GM13977 (cell line): ENCODE results near the gene NKD1.

Experiments used
- DNase-seq: peaks from one replicate; pipeline ENCODE4 v3.0.0; 2012; ENCODE audit warnings: low spot score
- in situ Hi-C: fragments of 300-500 bp; cut with MboI; formaldehyde crosslinking; loops from one replicate; pipeline ENCODE4 v1.12.0; 2022; ENCODE audit warnings: low sequenced_read_pairs, low pct_unique_long_range_greater_than_20kb, mixed read lengths, inconsistent platforms; ENCODE audit not compliant: unreplicated experiment
- TF ChIP-seq, protein P1 (sequence below): IDR thresholded peaks from 2 replicates; pipeline ENCODE4 v1.5.1; 2012; ENCODE audit warnings: mild to moderate bottlenecking, control low read depth; ENCODE audit not compliant: insufficient read depth; ENCODE audit errors: extremely low read depth, missing control alignments

Gene NKD1

DNA sequence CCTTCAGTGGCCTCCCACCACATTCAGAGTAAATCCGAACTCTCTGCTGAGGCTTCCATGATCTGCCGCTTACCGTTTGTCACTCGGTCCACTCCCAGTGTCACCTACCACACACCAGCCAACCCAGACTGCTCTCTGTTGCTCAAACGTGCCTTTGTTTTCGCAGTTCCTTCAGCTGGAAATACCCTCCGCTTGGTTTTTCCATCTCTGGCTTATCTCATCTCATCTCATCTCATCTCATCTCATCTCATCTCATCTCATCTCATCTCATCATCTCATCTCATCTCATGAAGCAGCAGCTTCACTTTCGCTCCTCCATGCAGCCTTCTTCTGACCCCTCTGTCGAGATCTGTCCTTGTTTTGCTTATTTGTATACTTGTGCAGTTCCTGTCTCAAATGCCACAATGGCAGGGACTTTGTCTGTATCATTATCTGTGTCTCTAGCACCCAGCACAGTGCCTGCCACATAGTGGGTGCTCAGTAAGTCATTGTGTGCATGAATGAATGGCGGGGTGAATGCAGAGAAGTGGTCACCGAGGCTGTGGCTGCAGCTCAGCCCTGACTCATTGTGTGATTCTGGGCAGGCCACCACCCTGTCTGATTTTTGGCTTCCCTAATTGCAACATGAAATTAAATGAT is 136.7 kb downstream of the NKD1 start:
- DNase-seq, result no peak
- TF ChIP-seq, protein P1, sequence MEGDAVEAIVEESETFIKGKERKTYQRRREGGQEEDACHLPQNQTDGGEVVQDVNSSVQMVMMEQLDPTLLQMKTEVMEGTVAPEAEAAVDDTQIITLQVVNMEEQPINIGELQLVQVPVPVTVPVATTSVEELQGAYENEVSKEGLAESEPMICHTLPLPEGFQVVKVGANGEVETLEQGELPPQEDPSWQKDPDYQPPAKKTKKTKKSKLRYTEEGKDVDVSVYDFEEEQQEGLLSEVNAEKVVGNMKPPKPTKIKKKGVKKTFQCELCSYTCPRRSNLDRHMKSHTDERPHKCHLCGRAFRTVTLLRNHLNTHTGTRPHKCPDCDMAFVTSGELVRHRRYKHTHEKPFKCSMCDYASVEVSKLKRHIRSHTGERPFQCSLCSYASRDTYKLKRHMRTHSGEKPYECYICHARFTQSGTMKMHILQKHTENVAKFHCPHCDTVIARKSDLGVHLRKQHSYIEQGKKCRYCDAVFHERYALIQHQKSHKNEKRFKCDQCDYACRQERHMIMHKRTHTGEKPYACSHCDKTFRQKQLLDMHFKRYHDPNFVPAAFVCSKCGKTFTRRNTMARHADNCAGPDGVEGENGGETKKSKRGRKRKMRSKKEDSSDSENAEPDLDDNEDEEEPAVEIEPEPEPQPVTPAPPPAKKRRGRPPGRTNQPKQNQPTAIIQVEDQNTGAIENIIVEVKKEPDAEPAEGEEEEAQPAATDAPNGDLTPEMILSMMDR, result no peak
- in situ Hi-C loops, result no loop called here

DNA sequence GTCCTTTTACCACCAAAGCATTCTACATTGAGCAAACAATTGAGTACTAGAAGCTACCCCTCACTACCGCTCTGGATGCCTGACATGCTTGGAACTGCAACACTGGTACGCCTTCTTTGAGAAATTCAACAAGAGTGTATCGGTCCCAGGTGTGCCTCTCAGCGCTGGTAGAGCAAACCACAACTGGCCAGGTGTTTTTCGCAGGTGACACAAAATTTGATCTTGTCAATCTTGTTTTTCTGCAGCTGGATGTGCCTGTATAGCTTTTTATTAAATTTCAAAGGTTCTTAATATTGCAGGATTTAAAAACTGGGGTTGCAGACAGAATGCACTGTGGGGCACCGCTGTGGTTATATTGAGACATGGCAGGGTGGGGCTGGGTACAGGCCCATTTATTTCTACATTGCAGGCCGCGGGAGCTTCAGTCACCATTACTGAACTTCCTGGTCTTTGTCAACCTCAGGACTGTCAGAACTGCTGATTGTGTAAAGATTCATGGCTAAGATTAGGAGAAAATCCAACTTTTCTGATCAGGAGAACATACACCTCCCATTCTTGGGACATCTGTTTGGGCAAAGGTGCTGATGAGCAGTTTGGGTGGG is 137.4 kb downstream of the NKD1 start:
- no peak for DNase-seq
- in situ Hi-C loops, result no loop called here
- TF ChIP-seq, protein P1, result no peak

DNA sequence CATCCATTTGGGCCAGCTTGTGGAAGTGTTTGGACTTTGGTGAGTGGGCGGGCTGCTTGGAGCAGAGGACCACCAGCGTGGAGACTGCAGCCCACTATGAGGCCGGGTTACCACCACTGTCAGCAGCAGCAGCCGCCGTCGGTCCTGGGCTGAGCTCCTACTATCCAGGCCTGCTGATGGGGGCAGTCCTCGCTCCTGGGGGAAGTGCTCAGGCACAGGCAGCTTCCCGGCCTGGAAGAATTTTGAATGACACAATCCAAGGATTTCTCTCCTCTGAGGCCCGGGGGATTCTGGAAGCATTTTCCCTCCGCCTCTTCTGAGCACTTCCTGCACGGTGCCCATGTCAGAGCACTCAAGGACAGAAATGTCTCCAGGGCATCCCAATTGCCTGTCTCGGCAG is 139.9 kb downstream of the NKD1 start:
- in situ Hi-C loops, result no loop called here
- TF ChIP-seq, protein P1, result no peak
- no peak for DNase-seq

DNA sequence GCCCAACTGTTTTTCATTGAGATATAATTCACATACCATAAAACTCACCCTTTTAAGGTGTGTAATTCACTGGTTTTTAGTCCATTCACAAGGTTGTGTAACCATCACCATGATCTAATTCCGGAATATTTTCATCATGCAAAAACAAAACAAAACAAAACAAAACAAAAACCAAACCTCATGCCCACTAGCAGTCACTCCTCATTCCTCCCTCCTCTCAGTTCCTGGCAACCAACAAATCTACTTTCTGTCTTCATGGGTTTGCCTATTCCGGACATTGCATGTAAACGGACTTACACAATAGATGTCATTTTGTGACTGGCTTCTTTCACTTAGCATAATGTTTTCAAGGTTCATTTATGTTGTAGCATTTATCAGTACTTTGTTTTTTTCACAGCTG is 140.7 kb downstream of the NKD1 start:
- TF ChIP-seq, protein P1, result no peak
- DNase-seq, result no peak
- in situ Hi-C loops, result no loop called here

DNA sequence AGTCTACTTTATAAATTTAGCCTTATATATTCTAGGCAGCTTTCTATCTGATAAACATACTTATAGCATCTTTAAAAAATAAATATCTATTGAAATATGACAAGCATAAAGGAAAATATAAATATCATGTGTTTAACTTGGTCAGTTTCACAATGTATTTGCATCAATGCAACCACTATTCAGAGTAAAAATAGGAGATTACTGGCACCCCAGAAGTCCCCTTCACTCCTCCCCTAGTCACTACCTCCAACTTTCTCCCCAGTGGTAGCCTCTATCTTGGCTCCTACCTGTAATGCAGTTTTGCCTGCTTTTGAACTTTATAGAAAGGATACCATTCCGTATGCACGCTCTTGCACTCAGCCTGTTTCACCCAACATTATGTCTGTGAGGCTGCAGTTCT is 142.0 kb downstream of the NKD1 start:
- in situ Hi-C loops, result no loop called here
- peak; percentile 71 for DNase-seq
- TF ChIP-seq, protein P1, result no peak

DNA sequence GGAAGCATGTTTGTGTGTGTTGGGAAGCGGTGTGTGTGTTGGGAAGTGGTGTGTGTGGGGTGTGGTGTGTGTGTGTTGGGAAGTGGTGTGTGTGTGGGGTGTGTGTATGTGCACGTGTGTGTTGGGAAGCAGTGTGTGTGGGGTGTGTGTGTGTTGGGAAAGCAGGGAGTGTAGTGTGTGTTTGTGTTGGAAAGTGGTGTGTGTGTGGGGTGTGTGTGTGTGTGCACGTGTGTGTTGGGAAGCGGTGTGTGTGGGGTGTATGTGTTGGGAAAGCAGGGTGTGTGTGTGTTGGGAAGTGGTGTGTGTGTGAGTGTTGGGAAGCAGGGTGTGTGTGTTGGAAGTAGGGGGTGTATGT is 144.4 kb downstream of the NKD1 start:
- DNase-seq, result no peak
- in situ Hi-C loops, result no loop called here

More for the DNA sequence above, 144.4 kb downstream of the NKD1 start:
- TF ChIP-seq, protein P1, result no peak
